Glomerular visceral epithelial cell (primary cell): Measurements from ENCODE around the gene KRT71.
"Not testable (repeated sequence)": the region's sequence is repeated elsewhere in the genome, so short reads cannot be mapped to it uniquely, and the experiment has no call there.

Experiments used
- DNase-seq: peaks from one replicate; pipeline ENCODE4 v3.0.0-alpha.2; 2016; ENCODE audit errors: extremely low spot score

KRT71 gene

GRCh38 chr12:52521175-52521567, 31.8 kb downstream of the KRT71 start:
- DNase-seq = no peak

- DNase-seq = no peak
Observed at GRCh38 chr12:52519826-52520662, 32.9 kb downstream of the KRT71 start, which contains the start of gene KRT5. KRT5 (minus strand) TSS chr12:52520394; CDS start chr12:52520296, 98 bp downstream.

- no peak for DNase-seq
Observed at GRCh38 chr12:52519387-52519703, 33.6 kb downstream of the KRT71 start.

- no peak for DNase-seq
Observed at GRCh38 chr12:52518574-52519386, 34.2 kb downstream of the KRT71 start.

- no peak for DNase-seq
Observed at GRCh38 chr12:52517888-52518287, 35.1 kb downstream of the KRT71 start.

- no peak for DNase-seq
Observed at GRCh38 chr12:52517005-52517835, 35.7 kb downstream of the KRT71 start.

GRCh38 chr12:52515927-52516831, 36.8 kb downstream of the KRT71 start:
- DNase-seq = peak; percentile 40

- DNase-seq = no peak
Observed at GRCh38 chr12:52515319-52515646, 37.7 kb downstream of the KRT71 start.

GRCh38 chr12:52514471-52515318, 38.2 kb downstream of the KRT71 start:
- no peak for DNase-seq

- no peak for DNase-seq
Observed at GRCh38 chr12:52513736-52514135, 39.2 kb downstream of the KRT71 start.

- DNase-seq = no peak
Observed at GRCh38 chr12:52508211-52508610, 44.7 kb downstream of the KRT71 start.

- DNase-seq = peak; percentile 64
Observed at GRCh38 chr12:52506858-52507715, 45.9 kb downstream of the KRT71 start.

- DNase-seq = no peak
Observed at GRCh38 chr12:52502877-52503276, 50.1 kb downstream of the KRT71 start.

GRCh38 chr12:52501490-52501889, 51.5 kb downstream of the KRT71 start:
- no peak for DNase-seq

- DNase-seq = not testable (repeated sequence)
Observed at GRCh38 chr12:52500574-52500973, 52.4 kb downstream of the KRT71 start.

- no peak for DNase-seq
Observed at GRCh38 chr12:52499806-52500560, 53.0 kb downstream of the KRT71 start.

- no peak for DNase-seq
Observed at GRCh38 chr12:52498946-52499345, 54.0 kb downstream of the KRT71 start.

- no peak for DNase-seq
Observed at GRCh38 chr12:52497975-52498374, 55.0 kb downstream of the KRT71 start.
